ENCODE measurements around the gene BOD1L1. TPM values are rescaled to one million over a fixed set of nuclear protein-coding genes. Genes with fewer than 3 reads are reported as not detected.

Gene BOD1L1
- total and polyA plus RNA-seq, 5 donors from 2014 or later = 1.4 to 48.9 (median 1.8) TPM

GRCh38 chr4:13525606-13526281 is 101.8 kb downstream of the BOD1L1 start:
- Histone ChIP-seq H3K4me1 (ENCODE audit: control insufficient read depth, insufficient read depth, low read length, poor library complexity, severe bottlenecking) (peaks cover 26% of the 10 kb centered on the region), H3K4me3 (ENCODE audit: low read depth, low read length) (no peak overlapping the region), H3K27me3 (ENCODE audit: control insufficient read depth, insufficient read depth, low read length) (peaks cover 58% of the 10 kb centered on the region), H3K27ac (ENCODE audit: insufficient read depth, low read length, poor library complexity, severe bottlenecking) (no peak overlapping the region), H3K36me3 (ENCODE audit: control insufficient read depth, insufficient read depth, low read length) (no peaks in the 10 kb centered on the region), H3K9me3 (ENCODE audit: control insufficient read depth in 2 of 2, low read length in 2 of 2) (peaks cover 5 to 12% of the 10 kb centered on the region in 2 experiments)
- ATAC-seq (ENCODE audit: low read depth in 2 of 2) (no peak), DNase-seq (no peak)
- no peak overlapping the region for H3K27ac Mint-ChIP-seq
- peaks cover 6 to 38% (median 14%) of the 10 kb centered on the region in 4 donors for H3K4me1 Mint-ChIP-seq
- no peaks in the 10 kb centered on the region for H3K36me3 Mint-ChIP-seq
- H3K27me3 Mint-ChIP-seq = peaks cover 96% of the 10 kb centered on the region
- H3K4me3 Mint-ChIP-seq = no peak overlapping the region
- H3K9me3 Mint-ChIP-seq = peaks cover 0 to 14% (median 0%) of the 10 kb centered on the region in 7 donors

GRCh38 chr4:13524504-13525243 is 102.9 kb downstream of the BOD1L1 start:
- H3K9me3 ChIP-seq (ENCODE audit: control insufficient read depth in 2 of 2, low read length in 2 of 2) = peaks cover 5 to 12% of the 10 kb centered on the region in 2 experiments
- Mint-ChIP-seq H3K9me3 (peaks cover 0 to 14% (median 0%) of the 10 kb centered on the region in 7 donors), H3K36me3 (no peaks in the 10 kb centered on the region), H3K27me3 (peaks cover 94% of the 10 kb centered on the region), H3K4me1 (peaks cover 6 to 36% (median 12%) of the 10 kb centered on the region in 4 donors), H3K4me3 (no peak overlapping the region), H3K27ac (no peak overlapping the region)
- no peak overlapping the region for H3K27ac ChIP-seq (ENCODE audit: insufficient read depth, low read length, poor library complexity, severe bottlenecking)
- DNase-seq = no peak
- H3K36me3 ChIP-seq (ENCODE audit: control insufficient read depth, insufficient read depth, low read length) = no peaks in the 10 kb centered on the region
- peaks cover 26% of the 10 kb centered on the region for H3K4me1 ChIP-seq (ENCODE audit: control insufficient read depth, insufficient read depth, low read length, poor library complexity, severe bottlenecking)
- H3K4me3 ChIP-seq (ENCODE audit: low read depth, low read length) = no peak overlapping the region
- peaks cover 53% of the 10 kb centered on the region for H3K27me3 ChIP-seq (ENCODE audit: control insufficient read depth, insufficient read depth, low read length)
- no peak for ATAC-seq (ENCODE audit: low read depth in 2 of 2)

GRCh38 chr4:13523591-13524503 is 103.7 kb downstream of the BOD1L1 start:
- H3K9me3 ChIP-seq (ENCODE audit: control insufficient read depth in 2 of 2, low read length in 2 of 2) = peaks cover 5 to 12% of the 10 kb centered on the region in 2 experiments
- peak overlapping the region in 1 of 3 donors; percentile 43 for H3K27ac Mint-ChIP-seq
- peaks cover 20% of the 10 kb centered on the region for H3K4me1 ChIP-seq (ENCODE audit: control insufficient read depth, insufficient read depth, low read length, poor library complexity, severe bottlenecking)
- H3K9me3 Mint-ChIP-seq = peaks cover 0 to 12% (median 0%) of the 10 kb centered on the region in 7 donors
- H3K27me3 ChIP-seq (ENCODE audit: control insufficient read depth, insufficient read depth, low read length) = peaks cover 51% of the 10 kb centered on the region
- no peak overlapping the region for H3K27ac ChIP-seq (ENCODE audit: insufficient read depth, low read length, poor library complexity, severe bottlenecking)
- no peaks in the 10 kb centered on the region for H3K36me3 Mint-ChIP-seq
- peaks cover 93% of the 10 kb centered on the region for H3K27me3 Mint-ChIP-seq
- no peak for ATAC-seq (ENCODE audit: low read depth in 2 of 2)
- DNase-seq = no peak
- H3K4me3 ChIP-seq (ENCODE audit: low read depth, low read length) = no peak overlapping the region
- peaks cover 6 to 28% (median 12%) of the 10 kb centered on the region in 4 donors for H3K4me1 Mint-ChIP-seq
- no peak overlapping the region for H3K4me3 Mint-ChIP-seq
- no peaks in the 10 kb centered on the region for H3K36me3 ChIP-seq (ENCODE audit: control insufficient read depth, insufficient read depth, low read length)

- H3K4me3 ChIP-seq (ENCODE audit: low read depth, low read length) = no peak overlapping the region
- Mint-ChIP-seq H3K9me3 (peaks cover 0 to 12% (median 0%) of the 10 kb centered on the region in 7 donors), H3K27me3 (peaks cover 91% of the 10 kb centered on the region), H3K36me3 (no peaks in the 10 kb centered on the region), H3K27ac (no peak overlapping the region), H3K4me3 (peak overlapping the region in 1 of 4 donors; percentile 60), H3K4me1 (peaks cover 0 to 20% (median 4%) of the 10 kb centered on the region in 4 donors)
- ATAC-seq (ENCODE audit: low read depth in 2 of 2) (no peak), DNase-seq (no peak)
- peaks cover 14% of the 10 kb centered on the region for H3K4me1 ChIP-seq (ENCODE audit: control insufficient read depth, insufficient read depth, low read length, poor library complexity, severe bottlenecking)
- no peak overlapping the region for H3K27ac ChIP-seq (ENCODE audit: insufficient read depth, low read length, poor library complexity, severe bottlenecking)
- no peaks in the 10 kb centered on the region for H3K36me3 ChIP-seq (ENCODE audit: control insufficient read depth, insufficient read depth, low read length)
- peaks cover 45% of the 10 kb centered on the region for H3K27me3 ChIP-seq (ENCODE audit: control insufficient read depth, insufficient read depth, low read length)
- peaks cover 5 to 12% of the 10 kb centered on the region in 2 experiments for H3K9me3 ChIP-seq (ENCODE audit: control insufficient read depth in 2 of 2, low read length in 2 of 2)
Measured at GRCh38 chr4:13523105-13523477, 104.4 kb downstream of the BOD1L1 start.

GRCh38 chr4:13522282-13523104 is 105.0 kb downstream of the BOD1L1 start:
- no peak overlapping the region for H3K27ac Mint-ChIP-seq
- peaks cover 8% of the 10 kb centered on the region for H3K4me1 ChIP-seq (ENCODE audit: control insufficient read depth, insufficient read depth, low read length, poor library complexity, severe bottlenecking)

GRCh38 chr4:13521047-13521446 is 106.5 kb downstream of the BOD1L1 start:
- Mint-ChIP-seq H3K36me3 (no peaks in the 10 kb centered on the region), H3K4me3 (no peak overlapping the region), H3K27me3 (peaks cover 85% of the 10 kb centered on the region), H3K9me3 (peaks cover 0 to 12% (median 0%) of the 10 kb centered on the region in 7 donors), H3K4me1 (peaks cover 0 to 15% (median under 1%) of the 10 kb centered on the region in 4 donors), H3K27ac (no peak overlapping the region)
- DNase-seq (no peak), ATAC-seq (ENCODE audit: low read depth in 2 of 2) (no peak)
- no peaks in the 10 kb centered on the region for H3K36me3 ChIP-seq (ENCODE audit: control insufficient read depth, insufficient read depth, low read length)
- peaks cover 48% of the 10 kb centered on the region for H3K27me3 ChIP-seq (ENCODE audit: control insufficient read depth, insufficient read depth, low read length)
- peaks cover 7% of the 10 kb centered on the region for H3K4me1 ChIP-seq (ENCODE audit: control insufficient read depth, insufficient read depth, low read length, poor library complexity, severe bottlenecking)
- H3K27ac ChIP-seq (ENCODE audit: insufficient read depth, low read length, poor library complexity, severe bottlenecking) = no peak overlapping the region
- H3K4me3 ChIP-seq (ENCODE audit: low read depth, low read length) = no peak overlapping the region
- peaks cover 5 to 12% of the 10 kb centered on the region in 2 experiments for H3K9me3 ChIP-seq (ENCODE audit: control insufficient read depth in 2 of 2, low read length in 2 of 2)

More at GRCh38 chr4:13522282-13523104, 105.0 kb downstream of the BOD1L1 start:
- DNase-seq (no peak), ATAC-seq (ENCODE audit: low read depth in 2 of 2) (no peak)
- peaks cover 91% of the 10 kb centered on the region for H3K27me3 Mint-ChIP-seq
- H3K36me3 ChIP-seq (ENCODE audit: control insufficient read depth, insufficient read depth, low read length) = no peaks in the 10 kb centered on the region
- H3K27me3 ChIP-seq (ENCODE audit: control insufficient read depth, insufficient read depth, low read length) = peaks cover 45% of the 10 kb centered on the region
- no peak overlapping the region for H3K4me3 ChIP-seq (ENCODE audit: low read depth, low read length)
- H3K9me3 ChIP-seq (ENCODE audit: control insufficient read depth in 2 of 2, low read length in 2 of 2) = peaks cover 5 to 12% of the 10 kb centered on the region in 2 experiments
- no peaks in the 10 kb centered on the region for H3K36me3 Mint-ChIP-seq
- H3K4me1 Mint-ChIP-seq = peaks cover 0 to 18% (median 3%) of the 10 kb centered on the region in 4 donors
- H3K27ac ChIP-seq (ENCODE audit: insufficient read depth, low read length, poor library complexity, severe bottlenecking) = no peak overlapping the region
- H3K9me3 Mint-ChIP-seq = peaks cover 0 to 12% (median 0%) of the 10 kb centered on the region in 7 donors
- peak overlapping the region in 1 of 4 donors; percentile 60 for H3K4me3 Mint-ChIP-seq
